Immature natural killer cell (primary cell): Measurements from ENCODE around the gene CHIT1. TPM values are rescaled to one million over a fixed set of nuclear protein-coding genes. Genes with fewer than 3 reads are reported as not detected.

Source experiments
- DNase-seq, 3 donors: peaks; one replicate each; pipeline ENCODE4 v3.0.0; 2022; ENCODE audit warnings: mixed read lengths in 1 of 3
- H3K27ac Mint-ChIP-seq, 6 donors: one replicate each; pipeline ENCODE4 v1.8.0; 2020; ENCODE audit warnings: mixed read lengths in 6 of 6, mild to moderate bottlenecking in 5 of 6, inconsistent platforms in 4 of 6, moderate library complexity in 3 of 6
- H3K27me3 Mint-ChIP-seq, 3 donors: one replicate each; pipeline ENCODE4 v1.8.0; 2020 to 2021; ENCODE audit warnings: low read depth in 3 of 3, mild to moderate bottlenecking in 3 of 3, mixed read lengths in 3 of 3, moderate library complexity in 3 of 3, inconsistent platforms in 1 of 3
- H3K36me3 Mint-ChIP-seq, 3 donors: one replicate each; pipeline ENCODE4 v1.8.0; 2020; ENCODE audit warnings: mixed read lengths in 3 of 3, inconsistent platforms in 2 of 3, mild to moderate bottlenecking in 2 of 3
- H3K4me1 Mint-ChIP-seq, 2 donors: one replicate each; pipeline ENCODE4 v1.8.0; 2020; ENCODE audit warnings: inconsistent platforms in 2 of 2, mild to moderate bottlenecking in 2 of 2, mixed read lengths in 2 of 2, moderate library complexity in 1 of 2
- H3K4me3 Mint-ChIP-seq, 5 donors: one replicate each; pipeline ENCODE4 v1.8.0; 2020; ENCODE audit warnings: mild to moderate bottlenecking in 5 of 5, mixed read lengths in 5 of 5, inconsistent platforms in 3 of 5, moderate library complexity in 3 of 5
- H3K9me3 Mint-ChIP-seq, 6 donors: one replicate each; pipeline ENCODE4 v1.8.0; 2020; ENCODE audit warnings: mild to moderate bottlenecking in 6 of 6, mixed read lengths in 6 of 6, inconsistent platforms in 4 of 6, moderate library complexity in 3 of 6
- polyA plus RNA-seq, 3 donors: library from polyadenylated mRNA; unstranded; fragments of 300-500 nt; fragmentation: Illumina TruSeq; gene quantifications; one replicate each; pipeline ENCODE4 v1.2.3, GENCODE V29; 2021

The CHIT1 gene
- not detected for polyA plus RNA-seq

DNA sequence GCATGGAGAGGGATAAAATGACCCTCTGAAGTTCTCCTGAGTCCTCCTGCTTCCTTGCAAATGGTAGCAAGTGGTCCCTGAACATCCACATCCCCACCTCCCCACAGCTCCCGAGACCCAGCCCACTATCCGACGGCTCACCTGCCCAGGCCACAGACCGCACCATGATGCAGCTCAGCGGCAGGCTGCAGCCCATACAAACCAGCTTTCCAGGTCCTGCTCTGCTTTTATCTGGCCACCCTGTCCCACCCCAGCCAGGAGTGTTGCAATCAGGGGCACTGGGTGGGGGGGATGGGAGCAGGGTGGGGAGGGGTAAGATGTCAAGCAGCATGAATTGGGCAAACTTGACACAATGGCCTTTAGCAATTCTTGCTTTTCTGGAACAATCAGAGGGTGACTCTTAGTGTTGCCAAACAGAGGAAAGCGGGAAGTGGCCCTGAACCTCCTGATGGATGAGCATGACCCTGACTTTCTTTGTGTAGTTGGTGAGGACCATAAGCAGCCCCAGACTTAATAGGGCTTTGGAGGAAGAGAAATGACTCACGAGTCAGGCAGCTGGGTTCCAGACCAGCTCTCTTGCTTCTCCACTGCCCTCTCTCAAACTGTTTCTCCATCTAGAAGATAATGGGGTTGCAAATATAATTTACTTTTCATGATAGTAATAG, at the start of gene CHIT1:
CHIT1 (minus strand) TSS at position 203 of the 665 bp plus-strand sequence; CDS start at position 166, 37 bp downstream.
- Mint-ChIP-seq H3K36me3 (peaks cover 0 to 9% (median 0%) of the 10 kb centered on the region in 3 donors), H3K4me1 (no peaks in the 10 kb centered on the region), H3K9me3 (peaks cover 8 to 14% (median 11%) of the 10 kb centered on the region in 6 donors), H3K27me3 (peaks cover 4 to 16% (median 4%) of the 10 kb centered on the region in 3 donors), H3K4me3 (no peak within 1 kb of the TSS), H3K27ac (no peak within 1 kb of the TSS)
- DNase-seq = no peak

GRCh38 chr1:203278885-203279406, 49.5 kb upstream of the CHIT1 start:
- Mint-ChIP-seq H3K4me1 (peaks cover 28 to 31% of the 10 kb centered on the region in 2 donors), H3K27ac (peak overlapping the region in 4 of 6 donors; percentile 57 to 81 (median 68)), H3K27me3 (peaks cover 1 to 6% (median 3%) of the 10 kb centered on the region in 3 donors), H3K4me3 (peak overlapping the region in 2 of 5 donors; percentile 13 to 34), H3K36me3 (no peaks in the 10 kb centered on the region), H3K9me3 (no peaks in the 10 kb centered on the region)
- DNase-seq = no peak

DNA sequence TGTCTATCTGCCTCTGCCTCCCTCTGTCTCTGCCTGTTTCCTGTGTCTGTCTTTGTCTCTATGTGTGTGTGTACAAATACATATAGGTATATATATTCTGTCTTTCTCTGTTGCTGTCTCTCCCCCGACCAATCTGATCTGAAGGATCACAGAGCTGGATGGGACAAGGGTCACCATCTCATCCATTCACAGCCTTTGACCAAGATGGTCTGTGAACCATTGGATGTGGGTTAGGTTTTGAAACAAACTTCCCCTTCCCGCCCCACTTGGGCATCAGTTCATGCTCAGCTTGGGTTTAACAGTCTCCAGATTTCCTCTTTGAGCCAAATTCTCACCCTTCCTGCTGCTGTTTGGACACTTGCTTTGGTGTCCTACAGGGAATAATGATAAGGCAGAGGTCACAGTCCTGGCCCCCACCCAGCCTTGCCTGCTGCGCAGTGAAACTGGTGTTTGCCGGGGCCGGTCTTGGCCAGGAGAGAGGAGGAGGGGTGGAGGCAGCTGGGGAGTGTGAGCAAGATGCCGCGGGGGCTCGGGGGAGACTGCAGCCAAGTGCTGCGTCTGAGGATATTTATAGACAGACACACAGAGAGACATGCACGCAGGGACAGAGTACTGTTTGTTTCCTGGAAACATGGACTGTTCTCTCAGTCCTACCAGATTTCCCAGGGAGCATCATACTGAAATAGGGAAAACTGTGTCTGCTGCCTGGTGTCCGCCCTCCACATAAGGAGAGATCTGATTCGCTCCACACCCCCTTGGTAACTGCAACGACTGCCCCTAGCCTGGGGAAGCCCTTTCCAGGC, 48.8 kb upstream of the CHIT1 start:
- peak overlapping the region in 2 of 5 donors; percentile 16 to 47 for H3K4me3 Mint-ChIP-seq
- DNase-seq = peak in 1 of 3 donors; percentile 21
- H3K27ac Mint-ChIP-seq = peak overlapping the region in 5 of 6 donors; percentile 60 to 81 (median 68)
- no peaks in the 10 kb centered on the region for H3K36me3 Mint-ChIP-seq
- peaks cover 1 to 6% (median 3%) of the 10 kb centered on the region in 3 donors for H3K27me3 Mint-ChIP-seq
- peaks cover 34 to 37% of the 10 kb centered on the region in 2 donors for H3K4me1 Mint-ChIP-seq
- no peaks in the 10 kb centered on the region for H3K9me3 Mint-ChIP-seq

DNA sequence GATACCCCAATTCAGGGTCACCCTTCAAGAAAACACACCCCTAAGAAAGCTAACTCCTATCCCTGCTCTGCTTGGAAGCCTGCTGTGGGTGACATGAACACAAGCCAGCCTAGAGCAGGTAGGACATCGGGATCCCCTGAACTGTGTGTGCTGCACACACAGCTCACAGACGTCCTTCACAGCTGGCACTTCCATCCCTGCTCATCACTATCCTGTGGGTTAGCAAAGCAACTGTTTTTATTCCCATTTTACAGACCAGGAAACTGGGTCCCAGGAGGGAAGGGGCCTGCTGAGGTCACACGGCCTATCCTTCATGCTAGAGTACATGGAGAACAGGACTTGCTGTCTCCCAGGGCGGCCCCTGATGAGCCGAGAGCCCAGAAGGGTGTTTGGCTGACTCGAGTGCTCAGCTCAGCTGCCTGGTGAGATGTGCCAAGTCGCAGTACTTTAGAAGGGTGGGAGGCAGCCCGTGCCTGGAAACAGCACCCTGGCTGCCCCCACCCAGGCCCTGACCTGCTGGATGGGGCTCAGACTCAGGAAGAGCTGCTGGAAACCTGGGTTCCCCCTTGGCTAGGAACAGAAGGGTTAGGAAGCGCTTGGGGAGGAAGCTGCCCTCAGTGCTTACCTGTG, 47.6 kb upstream of the CHIT1 start:
- Mint-ChIP-seq H3K4me3 (no peak overlapping the region), H3K4me1 (peaks cover 39 to 43% of the 10 kb centered on the region in 2 donors), H3K36me3 (no peaks in the 10 kb centered on the region), H3K27me3 (peaks cover 3 to 6% (median 3%) of the 10 kb centered on the region in 3 donors), H3K27ac (peak overlapping the region in 5 of 6 donors; percentile 45 to 81 (median 72)), H3K9me3 (no peaks in the 10 kb centered on the region)
- DNase-seq = no peak

DNA sequence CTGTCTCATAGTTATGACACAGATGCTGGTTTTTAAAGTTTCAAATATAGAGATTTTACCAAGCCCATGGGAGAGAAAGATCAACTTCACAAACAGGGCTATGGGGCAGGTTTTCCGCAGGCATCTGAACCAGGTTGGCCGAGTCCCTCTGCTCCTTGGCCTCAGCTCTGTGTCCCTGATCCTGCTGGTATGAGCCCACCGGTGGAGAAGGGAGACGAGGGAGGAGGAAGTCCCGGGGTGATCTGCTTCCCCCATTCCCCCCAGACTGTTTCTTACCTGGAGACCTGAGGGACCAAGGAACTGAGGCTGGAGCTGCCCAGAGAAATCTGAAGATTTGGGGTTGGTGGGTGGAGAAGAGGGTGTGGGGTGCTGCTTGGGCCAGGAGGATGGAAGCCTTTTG, 46.9 kb upstream of the CHIT1 start:
- Mint-ChIP-seq H3K27me3 (peaks cover 3 to 6% (median 5%) of the 10 kb centered on the region in 3 donors), H3K4me1 (peaks cover 39 to 45% of the 10 kb centered on the region in 2 donors), H3K27ac (peak overlapping the region in 1 of 6 donors; percentile 21), H3K4me3 (no peak overlapping the region), H3K36me3 (no peaks in the 10 kb centered on the region), H3K9me3 (no peaks in the 10 kb centered on the region)
- no peak for DNase-seq

DNA sequence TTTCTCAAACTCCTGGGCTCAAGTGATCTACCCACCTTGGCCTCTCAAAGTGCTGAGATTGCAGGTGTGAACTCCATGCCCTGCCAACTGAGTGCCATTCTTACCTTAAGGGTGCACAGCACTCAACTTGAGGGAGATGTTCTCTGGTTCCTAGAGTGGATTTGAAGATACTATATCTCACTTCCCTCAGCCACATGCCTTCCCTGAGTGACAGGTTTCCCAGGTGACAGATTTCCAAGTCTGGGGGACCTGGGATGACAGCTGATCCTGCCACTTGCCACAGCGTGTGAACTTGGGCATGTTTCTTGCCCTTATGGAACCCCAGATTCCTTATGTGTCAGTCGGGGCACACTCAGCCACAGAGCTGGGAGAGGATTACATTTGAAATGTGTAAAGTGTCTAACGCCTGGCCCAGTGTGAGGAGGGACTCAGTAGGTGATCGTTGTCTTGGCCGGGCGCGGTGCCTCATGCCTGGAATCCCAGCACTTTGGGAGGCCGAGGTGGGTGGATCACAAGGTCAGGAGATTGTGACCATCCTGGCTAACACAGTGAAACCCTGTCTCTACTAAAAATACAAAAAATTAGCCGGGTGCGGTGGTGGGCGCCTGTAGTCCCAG, 46.3 kb upstream of the CHIT1 start:
- no peak for DNase-seq
- peaks cover 3 to 6% (median 5%) of the 10 kb centered on the region in 3 donors for H3K27me3 Mint-ChIP-seq
- no peaks in the 10 kb centered on the region for H3K9me3 Mint-ChIP-seq
- H3K4me3 Mint-ChIP-seq = no peak overlapping the region
- no peaks in the 10 kb centered on the region for H3K36me3 Mint-ChIP-seq
- H3K4me1 Mint-ChIP-seq = peaks cover 41 to 51% of the 10 kb centered on the region in 2 donors
- peak overlapping the region in 4 of 6 donors; percentile 29 to 80 (median 52) for H3K27ac Mint-ChIP-seq

DNA sequence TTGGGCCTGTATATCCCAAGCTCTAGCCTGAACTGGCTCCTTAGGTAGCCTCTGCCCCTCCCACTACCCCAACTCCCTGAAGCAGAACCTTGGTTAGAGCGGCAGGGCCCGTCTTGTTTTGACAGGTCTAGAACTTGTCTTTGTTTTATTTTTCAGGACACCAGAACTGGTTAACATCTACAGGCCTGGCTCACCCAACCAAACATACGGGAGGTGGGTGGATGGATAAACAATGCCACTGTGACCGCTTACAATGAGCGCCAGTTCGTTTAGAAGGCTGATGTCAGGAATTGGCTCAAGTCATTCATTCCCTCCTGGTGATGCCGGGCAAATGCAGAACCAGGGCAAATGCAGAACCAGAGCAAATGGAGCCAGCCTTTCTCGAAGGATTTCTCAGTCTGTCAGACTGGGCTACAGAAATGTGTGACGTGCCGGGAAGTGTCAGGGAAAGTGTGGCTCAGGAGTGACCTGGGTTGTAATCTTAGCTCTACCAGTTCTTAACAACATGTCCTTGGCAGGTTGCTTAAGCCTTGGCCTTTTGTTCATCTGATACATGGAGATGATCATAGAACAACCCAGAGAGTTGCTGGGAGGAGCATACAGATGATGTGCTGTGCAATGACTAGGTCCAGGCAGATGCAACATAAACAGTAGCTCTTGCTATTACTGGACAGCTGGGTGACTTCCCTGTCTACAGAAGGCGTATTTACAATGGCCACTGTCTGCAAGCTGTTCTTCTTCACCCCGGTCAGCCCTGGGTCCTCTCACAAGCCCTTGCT, 45.3 kb upstream of the CHIT1 start:
- H3K4me1 Mint-ChIP-seq = peaks cover 41 to 53% of the 10 kb centered on the region in 2 donors
- H3K9me3 Mint-ChIP-seq = no peaks in the 10 kb centered on the region
- H3K36me3 Mint-ChIP-seq = no peaks in the 10 kb centered on the region
- H3K27me3 Mint-ChIP-seq = peaks cover under 1 to 6% (median 5%) of the 10 kb centered on the region in 3 donors
- H3K27ac Mint-ChIP-seq = peak overlapping the region in 4 of 6 donors; percentile 29 to 80 (median 49)
- H3K4me3 Mint-ChIP-seq = no peak overlapping the region
- no peak for DNase-seq

DNA sequence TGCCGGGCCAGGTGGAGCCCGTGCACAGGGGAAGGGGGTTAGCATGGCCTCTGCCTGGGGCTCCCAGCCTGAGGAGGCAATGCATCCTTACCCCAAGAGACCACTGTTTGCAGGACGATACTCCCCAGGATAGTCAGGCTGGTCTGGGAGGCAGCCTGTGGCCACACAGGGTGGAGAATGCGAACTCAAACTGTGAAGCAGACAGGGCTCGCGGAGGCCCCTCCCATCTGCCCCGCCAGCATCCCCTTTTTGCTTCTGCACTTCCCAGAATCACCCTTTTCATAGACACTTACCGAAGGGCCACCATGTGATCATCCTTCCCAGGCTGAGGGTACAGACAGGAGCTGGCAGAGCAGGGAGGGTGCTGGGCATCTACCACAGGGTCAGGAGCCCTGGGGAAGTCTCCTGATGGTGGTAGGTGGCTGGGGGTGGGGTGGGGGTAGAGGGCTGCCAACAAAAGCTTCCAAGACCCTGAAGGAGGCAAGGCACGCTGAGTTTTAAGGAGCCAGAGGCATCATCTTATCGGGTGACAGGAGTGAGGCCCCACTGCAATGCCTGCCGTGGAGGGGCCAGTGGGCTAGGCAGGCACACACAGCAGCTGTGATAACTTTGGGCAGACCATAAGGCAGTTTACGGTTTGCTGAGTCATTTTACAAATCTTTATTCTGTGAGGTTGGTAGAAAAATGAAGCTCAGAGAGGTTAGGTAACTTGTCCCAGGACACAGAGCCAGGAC, 44.6 kb upstream of the CHIT1 start:
- Mint-ChIP-seq H3K9me3 (no peaks in the 10 kb centered on the region), H3K36me3 (no peaks in the 10 kb centered on the region), H3K27ac (peak overlapping the region in 4 of 6 donors; percentile 53 to 86 (median 82)), H3K4me1 (peaks cover 39 to 51% of the 10 kb centered on the region in 2 donors), H3K27me3 (peaks cover 0 to 6% (median 5%) of the 10 kb centered on the region in 3 donors), H3K4me3 (peak overlapping the region; percentile 57 to 73 (median 64))
- no peak for DNase-seq

GRCh38 chr1:203273206-203273868, 43.9 kb upstream of the CHIT1 start:
- Mint-ChIP-seq H3K4me1 (peaks cover 32 to 44% of the 10 kb centered on the region in 2 donors), H3K27ac (peak overlapping the region; percentile 43 to 86 (median 81)), H3K9me3 (no peaks in the 10 kb centered on the region), H3K4me3 (peak overlapping the region; percentile 57 to 73 (median 64)), H3K27me3 (peaks cover 0 to 5% (median 4%) of the 10 kb centered on the region in 3 donors), H3K36me3 (no peaks in the 10 kb centered on the region)
- DNase-seq = peak; percentile 89 to 90 (median 89)

- Mint-ChIP-seq H3K27ac (peak overlapping the region in 5 of 6 donors; percentile 80 to 86 (median 81)), H3K36me3 (no peaks in the 10 kb centered on the region), H3K27me3 (peaks cover 0 to 5% (median 4%) of the 10 kb centered on the region in 3 donors), H3K4me3 (peak overlapping the region in 3 of 5 donors; percentile 43 to 73 (median 64)), H3K4me1 (peaks cover 29 to 42% of the 10 kb centered on the region in 2 donors), H3K9me3 (no peaks in the 10 kb centered on the region)
- no peak for DNase-seq
Measured at GRCh38 chr1:203272633-203273205, 43.2 kb upstream of the CHIT1 start.

DNA sequence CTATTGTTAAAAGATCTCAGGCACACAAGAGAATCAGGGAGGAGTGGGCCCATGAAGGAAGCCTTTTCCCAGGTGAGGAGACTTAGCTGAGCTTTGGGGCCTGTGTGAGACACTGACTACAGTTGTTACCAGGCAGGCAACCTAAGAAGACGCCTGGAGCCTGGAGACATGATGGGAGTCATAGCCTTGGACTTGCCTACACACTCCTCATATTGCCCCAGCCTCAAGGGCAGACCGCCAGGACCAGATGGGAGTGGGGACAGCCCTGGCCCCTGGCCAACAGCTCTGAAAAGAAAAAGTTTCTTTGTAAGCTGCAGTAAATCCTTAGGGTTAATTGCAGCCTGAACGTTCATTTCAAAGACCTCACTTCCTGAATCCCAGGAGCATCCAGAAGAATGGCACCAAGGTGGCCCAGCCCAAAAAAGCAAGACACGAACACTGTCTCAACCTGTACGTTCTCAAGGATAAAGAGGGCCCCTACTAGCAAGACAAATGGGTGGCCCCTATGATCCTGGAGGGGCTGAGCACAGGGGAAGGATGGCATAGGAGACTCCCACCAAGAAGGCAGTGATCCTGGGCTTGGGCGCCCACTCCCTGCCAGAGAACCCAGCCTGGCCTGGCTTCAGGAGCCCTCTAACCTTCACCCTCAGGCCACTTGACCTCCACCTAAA, 42.6 kb upstream of the CHIT1 start:
- no peak for DNase-seq
- H3K27me3 Mint-ChIP-seq = peaks cover 0 to 4% (median 4%) of the 10 kb centered on the region in 3 donors
- peaks cover 29 to 42% of the 10 kb centered on the region in 2 donors for H3K4me1 Mint-ChIP-seq
- H3K4me3 Mint-ChIP-seq = no peak overlapping the region
- H3K36me3 Mint-ChIP-seq = no peaks in the 10 kb centered on the region
- H3K27ac Mint-ChIP-seq = peak overlapping the region in 2 of 6 donors; percentile 7 to 40
- no peaks in the 10 kb centered on the region for H3K9me3 Mint-ChIP-seq
